SK-N-MC (cell line): Measurements from ENCODE around the gene RNF213.

Source experiments
- EZH2 ChIP-seq: fragments of 200-600 bp; sonication (generic); IDR thresholded peaks from one replicate; pipeline ENCODE4 v1.6.1; 2017; ENCODE audit warnings: antibody characterized with exemption
- POLR2AphosphoS5 ChIP-seq: IDR thresholded peaks from 2 replicates; pipeline ENCODE4 v1.6.1; 2012; ENCODE audit warnings: mild to moderate bottlenecking, low read depth, low read length, borderline replicate concordance

GRCh38 chr17:80303824-80304223 is 43.2 kb downstream of the RNF213 start:
- no peak for TF ChIP-seq EZH2
- no peak for TF ChIP-seq POLR2AphosphoS5
